Testis (tissue), 3 donors: ENCODE measurements around the gene BACE2. TPM values are rescaled to one million over a fixed set of nuclear protein-coding genes. Genes with fewer than 3 reads are reported as not detected.

Experiments used
- DNase-seq: peaks from one replicate; pipeline ENCODE4 v3.0.0-alpha.2; 2019
- H3K27ac ChIP-seq, 2 donors: fragments of 200-600 bp; sonication (generic); one replicate each; pipeline ENCODE4 v1.5.1; 2019
- H3K27me3 ChIP-seq: fragments of 200-600 bp; sonication (generic); one replicate; pipeline ENCODE4 v1.5.1; 2019
- H3K36me3 ChIP-seq: fragments of 200-600 bp; sonication (generic); one replicate; pipeline ENCODE4 v1.5.1; 2017; ENCODE audit warnings: low read depth; ENCODE audit errors: missing control alignments
- H3K4me1 ChIP-seq: fragments of 200-600 bp; sonication (generic); one replicate; pipeline ENCODE4 v1.5.1; 2019
- H3K4me3 ChIP-seq, 2 donors: fragments of 200-600 bp; sonication (generic); one replicate each; pipeline ENCODE4 v1.5.1; 2017 to 2019
- H3K9me3 ChIP-seq: fragments of 200-600 bp; sonication (generic); one replicate; pipeline ENCODE4 v1.5.1; 2017
- CTCF ChIP-seq, 3 experiments: fragments of 450-650 bp in 2 of 3; fragments of 200-600 bp in 1 of 3; sonication (generic) in 1 of 3; IDR thresholded peaks; one replicate each; pipeline ENCODE4 v1.5.1; 2016 to 2019; ENCODE audit warnings: antibody characterized with exemption in 3 of 3, mild to moderate bottlenecking in 2 of 3, moderate library complexity in 1 of 3
- POLR2A ChIP-seq: fragments of 450-650 bp; IDR thresholded peaks from one replicate; pipeline ENCODE4 v1.6.1; 2017; ENCODE audit warnings: antibody characterized with exemption, mild to moderate bottlenecking, moderate library complexity
- WGBS, 2 donors: methylation state at CpG; one replicate each; pipeline ENCODE4 v1.1.5; 2018; 5-methylcytosine and 5-hydroxymethylcytosine counted together
- intact Hi-C: fragments of 100-400 bp; cut with DNase I; formaldehyde crosslinking; loops from one replicate; pipeline ENCODE4 v1.15.1; 2023; ENCODE audit warnings: low total_unique reads
- polyA plus RNA-seq: library from polyadenylated mRNA; stranded (reverse); fragments of 350-450 nt; fragmentation: Illumina TruSeq; extraction: RNeasy Lipid Tissue Mini Kit (QIAGEN cat#74804); gene quantifications from one replicate; pipeline ENCODE4 v1.2.3, GENCODE V29; 2014; ENCODE audit warnings: low read depth, low replicate concordance; ENCODE audit not compliant: insufficient read depth
- total RNA-seq, 2 donors: library from RNA; depleted of rRNA; stranded (reverse); fragments of >200 nt; gene quantifications; one replicate each; pipeline ENCODE4 v1.2.3, GENCODE V29; 2016

BACE2 gene
- total and polyA plus RNA-seq, 3 donors from 2014 or later = 17.4 to 28.6 (median 21.8) TPM

DNA sequence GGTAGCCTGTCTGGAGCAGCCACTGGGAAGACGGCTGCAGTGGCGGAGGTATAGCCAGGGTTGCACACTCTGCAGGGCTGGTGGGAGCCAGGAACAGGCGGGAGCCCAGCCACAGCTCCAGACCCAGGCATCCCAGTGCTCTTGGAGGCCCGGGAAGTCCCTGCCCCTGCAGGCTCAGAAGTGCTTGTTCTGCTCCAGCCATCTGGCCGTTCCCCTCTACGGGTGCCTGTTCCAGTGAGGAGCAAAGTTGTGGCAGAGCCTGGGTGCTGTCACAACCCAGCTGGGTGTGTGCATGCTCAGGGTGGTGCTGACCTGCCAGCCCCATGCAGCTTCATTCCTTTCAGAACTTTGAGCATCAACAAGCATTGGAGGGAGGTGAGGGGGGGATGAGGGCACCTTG is 31.7 kb upstream of the BACE2 start:
- intact Hi-C loops = no loop called here
- 84 to 86% methylated on average over 4 to 6 of the region's 6 CpGs for WGBS, 2 donors
- no peaks in the 10 kb centered on the region for H3K9me3 ChIP-seq
- no peaks in the 10 kb centered on the region for H3K4me1 ChIP-seq
- TF ChIP-seq POLR2A (no peak), CTCF (IDR thresholded peaks at IDR 0.05) (no peak)
- H3K27ac ChIP-seq = no peak overlapping the region
- no peak for DNase-seq
- no peaks in the 10 kb centered on the region for H3K27me3 ChIP-seq
- no peak overlapping the region for H3K4me3 ChIP-seq
- no peaks in the 10 kb centered on the region for H3K36me3 ChIP-seq

- no peaks in the 10 kb centered on the region for H3K9me3 ChIP-seq
- 87 to 96% methylated on average over 5 to 8 of the region's 8 CpGs for WGBS, 2 donors
- no peak overlapping the region for H3K4me3 ChIP-seq
- H3K27me3 ChIP-seq = no peaks in the 10 kb centered on the region
- no peak for TF ChIP-seq CTCF (IDR thresholded peaks at IDR 0.05)
- no peak for TF ChIP-seq POLR2A
- intact Hi-C loops = no loop called here
- no peaks in the 10 kb centered on the region for H3K36me3 ChIP-seq
- H3K27ac ChIP-seq = no peak overlapping the region
- H3K4me1 ChIP-seq = peaks cover 4% of the 10 kb centered on the region
- no peak for DNase-seq
Observed at GRCh38 chr21:41137401-41137800, 30.6 kb upstream of the BACE2 start.

- WGBS, 2 donors = 93 to 98% methylated on average over 6 of the region's 6 CpGs
- intact Hi-C loops = no loop called here
Observed at GRCh38 chr21:41137889-41138288, 30.1 kb upstream of the BACE2 start.

GRCh38 chr21:41138711-41139110 is 29.2 kb upstream of the BACE2 start:
- Histone ChIP-seq H3K36me3 (no peaks in the 10 kb centered on the region), H3K27me3 (no peaks in the 10 kb centered on the region), H3K4me3 (no peak overlapping the region), H3K9me3 (no peaks in the 10 kb centered on the region), H3K4me1 (peaks cover 6% of the 10 kb centered on the region), H3K27ac (no peak overlapping the region)
- DNase-seq = no peak
- intact Hi-C loops = no loop called here
- no peak for TF ChIP-seq CTCF (IDR thresholded peaks at IDR 0.05)
- TF ChIP-seq POLR2A = no peak
- WGBS, 2 donors = 84 to 97% methylated on average over 6 of the region's 6 CpGs

More at GRCh38 chr21:41137889-41138288, 30.1 kb upstream of the BACE2 start:
- Histone ChIP-seq H3K27ac (no peak overlapping the region), H3K4me3 (no peak overlapping the region), H3K27me3 (no peaks in the 10 kb centered on the region), H3K36me3 (no peaks in the 10 kb centered on the region), H3K9me3 (no peaks in the 10 kb centered on the region), H3K4me1 (peaks cover 6% of the 10 kb centered on the region)
- no peak for TF ChIP-seq POLR2A
- TF ChIP-seq CTCF (IDR thresholded peaks at IDR 0.05) = no peak
- no peak for DNase-seq

- DNase-seq = no peak
- 84 to 86% methylated on average over 4 to 5 of the region's 5 CpGs for WGBS, 2 donors
- H3K27me3 ChIP-seq = no peaks in the 10 kb centered on the region
- H3K4me3 ChIP-seq = no peak overlapping the region
- peaks cover 6% of the 10 kb centered on the region for H3K4me1 ChIP-seq
- intact Hi-C loops = no loop called here
- no peak for TF ChIP-seq POLR2A
- TF ChIP-seq CTCF (IDR thresholded peaks at IDR 0.05) = no peak
- no peaks in the 10 kb centered on the region for H3K36me3 ChIP-seq
- H3K27ac ChIP-seq = no peak overlapping the region
- no peaks in the 10 kb centered on the region for H3K9me3 ChIP-seq
Observed at GRCh38 chr21:41139275-41139674, 28.7 kb upstream of the BACE2 start.
